HCT116 (cell line): Measurements from ENCODE around the gene ARHGEF39. TPM values are rescaled to one million over a fixed set of nuclear protein-coding genes. Genes with fewer than 3 reads are reported as not detected.

Experiments used
- ATAC-seq: fragments of 200-7000 bp; cut with Tn5 transposase; 2 replicates; pipeline ENCODE4 v1.9.1; 2020; ENCODE audit warnings: mild to moderate bottlenecking, moderate library complexity
- BruUV-seq: library from RNA; stranded (reverse); fragments of 400-500 nt; replicated peaks from 2 replicates; lab custom pipeline; 2021; lab: Mats Ljungman, UMichigan
- CTCF ChIA-PET: fragments of 300-600 bp; sonication (Branson Sonifier 250); formaldehyde crosslinking; loops from one replicate; lab custom pipeline; 2021; ENCODE audit warnings: antibody characterized with exemption; lab: Charles Lee
- POLR2A ChIA-PET: fragments of 300-600, 350-600 bp; sonication (Branson Sonifier 250); formaldehyde crosslinking; loops from one replicate; lab custom pipeline; 2021; ENCODE audit warnings: antibody characterized with exemption; lab: Charles Lee
- RAD21 ChIA-PET, 2 experiments: fragments of 300-600 bp; sonication (Branson Sonifier 250); formaldehyde crosslinking; loops; one replicate each; lab custom pipeline; 2023; ENCODE audit warnings: low total read pairs in 2 of 2; ENCODE audit not compliant: uncharacterized antibody in 2 of 2, unreplicated experiment in 2 of 2, low non-redundant PET in 1 of 2; lab: Charles Lee
- DNase-seq: peaks from one replicate; pipeline ENCODE4 v3.0.0-alpha.2; 2010; ENCODE audit warnings: low read depth, low spot score
- H2AFZ ChIP-seq: fragments of 200-600 bp; shearing (Covaris generic), sonication (generic); 2 replicates; pipeline ENCODE4 v1.6.1; 2017; ENCODE audit warnings: low read depth, mixed run types, mixed read lengths, antibody characterized with exemption, low read length; ENCODE audit not compliant: poor library complexity, severe bottlenecking
- H3K27ac ChIP-seq: 2 replicates; pipeline ENCODE4 v1.5.1; 2012; ENCODE audit warnings: low read depth, low read length
- H3K27me3 ChIP-seq: fragments of 200-600 bp; sonication (generic); 2 replicates; pipeline ENCODE4 v1.6.1; 2016; ENCODE audit warnings: mixed run types, low read length, mixed read lengths; ENCODE audit not compliant: insufficient read depth
- H3K36me3 ChIP-seq, 2 experiments: fragments of 200-500 bp in 1 of 2; fragments of 200-600 bp in 1 of 2; sonication (Bioruptor generic) in 1 of 2; sonication (generic) in 1 of 2; 2 replicates each; pipeline versions ENCODE4 v1.5.1 to v1.6.1; 2014 to 2016; ENCODE audit warnings: low read length in 2 of 2, inconsistent platforms in 1 of 2, mixed read lengths in 1 of 2, mixed run types in 1 of 2; ENCODE audit not compliant: insufficient read depth in 2 of 2, control insufficient read depth in 1 of 2
- H3K4me1 ChIP-seq, 2 experiments: fragments of 200-600 bp in 1 of 2; sonication (generic) in 1 of 2; 2 replicates each; pipeline versions ENCODE4 v1.5.1 to v1.6.1; 2012 to 2017; ENCODE audit warnings: low read length in 2 of 2, inconsistent platforms in 1 of 2, mild to moderate bottlenecking in 1 of 2, mixed read lengths in 1 of 2, mixed run types in 1 of 2, moderate library complexity in 1 of 2; ENCODE audit not compliant: insufficient read depth in 2 of 2, control insufficient read depth in 1 of 2
- H3K4me2 ChIP-seq: fragments of 200-600 bp; sonication (generic); 2 replicates; pipeline ENCODE4 v1.6.1; 2017; ENCODE audit warnings: mixed run types, low read length, mixed read lengths
- H3K4me3 ChIP-seq, 2 experiments: fragments of 200-600 bp in 1 of 2; sonication (generic) in 1 of 2; replicated peaks in 1 of 2; 2 replicates each; pipeline ENCODE4 v1.5.1; 2011 to 2016; ENCODE audit warnings: low read length in 2 of 2, control low read depth in 1 of 2, low read depth in 1 of 2, mild to moderate bottlenecking in 1 of 2, mixed read lengths in 1 of 2, mixed run types in 1 of 2
- H3K79me2 ChIP-seq: fragments of 200-600 bp; sonication (generic); 2 replicates; pipeline ENCODE4 v1.6.1; 2017; ENCODE audit warnings: mild to moderate bottlenecking, mixed run types, low read length, moderate library complexity, mixed read lengths; ENCODE audit not compliant: insufficient read depth
- H3K9ac ChIP-seq: fragments of 200-600 bp; sonication (generic); 2 replicates; pipeline ENCODE4 v1.6.1; 2016; ENCODE audit warnings: low read length, mixed read lengths
- H3K9me2 ChIP-seq: fragments of 200-600 bp; sonication (generic), shearing (Covaris generic); 2 replicates; pipeline ENCODE4 v1.6.1; 2017; ENCODE audit warnings: mixed run types, mild to moderate bottlenecking, moderate library complexity; ENCODE audit not compliant: insufficient read depth
- H3K9me3 ChIP-seq, 2 experiments: fragments of 200-500 bp in 1 of 2; fragments of 200-600 bp in 1 of 2; sonication (Bioruptor generic) in 1 of 2; sonication (generic) in 1 of 2; 2 replicates each; pipeline ENCODE4 v1.6.1; 2014 to 2017; ENCODE audit warnings: low read length in 2 of 2, mixed read lengths in 2 of 2, inconsistent platforms in 1 of 2, low read depth in 1 of 2, mild to moderate bottlenecking in 1 of 2, mixed run types in 1 of 2, moderate library complexity in 1 of 2; ENCODE audit not compliant: control insufficient read depth in 1 of 2, insufficient read depth in 1 of 2
- H4K20me1 ChIP-seq: fragments of 200-600 bp; sonication (generic), shearing (Covaris generic); 2 replicates; pipeline ENCODE4 v1.6.1; 2017; ENCODE audit warnings: mixed run types, mild to moderate bottlenecking, moderate library complexity; ENCODE audit not compliant: insufficient read depth
- CBX3 ChIP-seq: IDR thresholded peaks from 2 replicates; pipeline ENCODE4 v1.6.1; 2012; ENCODE audit warnings: low read depth
- ELF1 ChIP-seq: IDR thresholded peaks from 2 replicates; pipeline ENCODE4 v1.6.1; 2012; ENCODE audit warnings: low read depth, borderline replicate concordance
- EZH2 ChIP-seq: fragments of 200-600 bp; sonication (generic); IDR thresholded peaks from 2 replicates; pipeline ENCODE4 v1.6.1; 2017; ENCODE audit warnings: antibody characterized with exemption, mixed run types
- POLR2A ChIP-seq: IDR thresholded peaks from 2 replicates; pipeline ENCODE4 v1.7.0; 2011; ENCODE audit warnings: borderline replicate concordance; ENCODE audit not compliant: insufficient read depth, insufficient read length; ENCODE audit errors: extremely low read depth
- POLR2AphosphoS5 ChIP-seq: IDR thresholded peaks from 2 replicates; pipeline ENCODE4 v1.6.1; 2011; ENCODE audit warnings: mild to moderate bottlenecking, low read depth, low read length, moderate library complexity
- SRF ChIP-seq: IDR thresholded peaks from 2 replicates; pipeline ENCODE4 v1.6.1; 2012; ENCODE audit warnings: low read depth
- TCF7L2 ChIP-seq: IDR thresholded peaks from 2 replicates; pipeline ENCODE4 v1.7.0; 2011; ENCODE audit warnings: borderline replicate concordance, inconsistent platforms; ENCODE audit not compliant: insufficient read depth, insufficient read length; ENCODE audit errors: extremely low read depth
- YY1 ChIP-seq: IDR thresholded peaks from 2 replicates; pipeline ENCODE4 v1.6.1; 2011; ENCODE audit warnings: low read length, low read depth, moderate library complexity, mild to moderate bottlenecking; ENCODE audit not compliant: insufficient replicate concordance; ENCODE audit errors: extremely low read depth
- intact Hi-C: fragments of 100-400 bp; cut with micrococcal nuclease; formaldehyde crosslinking; loops from 2 replicates; pipeline ENCODE4 v1.10.0; 2022
- total RNA-seq: library from RNA; stranded (reverse); gene quantifications from one replicate; pipeline ENCODE4 v1.2.1, GENCODE V29; 2021; ENCODE audit not compliant: unreplicated experiment
- TF ChIP-seq, protein P1 (sequence below), 3 experiments: fragments of 200-600 bp in 1 of 3; sonication (generic) in 1 of 3; IDR thresholded peaks in 2 of 3; conservative IDR thresholded peaks in 1 of 3; 2 replicates each; pipeline ENCODE4 v1.5.1; 2012 to 2017; ENCODE audit warnings: low read depth in 2 of 3, low read length in 2 of 3, antibody characterized with exemption in 1 of 3, borderline replicate concordance in 1 of 3, control low read depth in 1 of 3, mild to moderate bottlenecking in 1 of 3, mixed read lengths in 1 of 3, mixed run types in 1 of 3, moderate library complexity in 1 of 3; ENCODE audit not compliant: insufficient read depth in 1 of 3
- TF ChIP-seq, protein P2 (sequence below): IDR thresholded peaks from 2 replicates; pipeline ENCODE4 v1.6.1; 2012; ENCODE audit warnings: low read depth
- TF ChIP-seq, protein P3 (sequence below): IDR thresholded peaks from 2 replicates; pipeline ENCODE4 v1.6.1; 2012

Gene ARHGEF39
- total RNA-seq, 1 experiment from 2014 or later, result 29.8 TPM

DNA sequence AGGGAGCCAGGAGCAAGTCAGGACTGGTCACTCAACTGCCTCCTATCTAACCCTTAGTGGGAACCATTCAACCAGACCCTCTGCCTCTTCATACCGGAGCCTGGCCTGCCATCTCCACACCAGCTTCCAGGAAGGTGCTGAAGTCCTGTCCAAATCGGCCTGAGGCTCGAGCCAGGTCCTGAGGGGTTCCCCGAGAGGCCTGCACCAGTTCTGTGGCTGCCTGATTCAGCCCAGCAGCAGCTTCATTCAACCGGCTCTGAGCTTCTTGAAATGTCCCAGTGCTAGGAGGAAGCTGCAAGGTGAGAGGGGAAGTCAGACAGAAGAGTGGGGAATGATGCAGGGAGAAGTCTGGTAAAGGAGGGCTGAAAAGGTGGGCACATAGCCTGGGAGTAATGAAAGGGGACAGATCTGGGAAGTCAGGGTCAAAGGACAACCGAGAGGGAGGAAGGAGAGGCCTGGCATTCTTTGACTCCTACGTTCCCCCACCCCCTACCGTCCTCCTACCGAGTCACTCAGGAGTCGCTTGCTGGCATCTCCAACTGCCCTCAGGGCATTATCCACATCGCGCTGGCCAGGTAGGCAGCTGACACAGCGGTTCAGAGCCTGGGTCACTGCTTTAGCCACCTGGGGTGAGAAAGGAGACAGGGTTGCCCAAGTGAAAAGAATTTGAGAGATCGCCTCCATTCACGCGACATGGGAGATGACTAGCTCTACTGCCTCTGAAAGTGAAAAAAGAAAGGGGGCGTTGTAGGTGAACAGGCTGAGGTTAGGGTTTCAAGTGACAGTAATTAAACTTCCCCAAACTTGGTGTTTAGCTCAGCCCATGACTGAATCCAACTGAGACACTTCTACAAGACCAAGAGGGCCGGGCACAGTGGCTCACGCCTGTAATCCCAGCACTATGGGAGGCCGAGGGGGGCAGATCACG is 46.8 kb upstream of the ARHGEF39 start:
- Histone ChIP-seq H3K27ac (no peak overlapping the region), H3K9ac (no peak overlapping the region), H3K79me2 (no peaks in the 10 kb centered on the region), H3K36me3 (peaks cover 63 to 64% of the 10 kb centered on the region in 2 experiments), H3K27me3 (no peaks in the 10 kb centered on the region), H2AFZ (no peak overlapping the region), H3K9me2 (no peaks in the 10 kb centered on the region), H3K4me3 (no peak overlapping the region), H4K20me1 (no peaks in the 10 kb centered on the region), H3K9me3 (no peaks in the 10 kb centered on the region), H3K4me1 (no peaks in the 10 kb centered on the region), H3K4me2 (no peak overlapping the region)
- RAD21 ChIA-PET, result no interaction called here
- TF ChIP-seq, protein P1, sequence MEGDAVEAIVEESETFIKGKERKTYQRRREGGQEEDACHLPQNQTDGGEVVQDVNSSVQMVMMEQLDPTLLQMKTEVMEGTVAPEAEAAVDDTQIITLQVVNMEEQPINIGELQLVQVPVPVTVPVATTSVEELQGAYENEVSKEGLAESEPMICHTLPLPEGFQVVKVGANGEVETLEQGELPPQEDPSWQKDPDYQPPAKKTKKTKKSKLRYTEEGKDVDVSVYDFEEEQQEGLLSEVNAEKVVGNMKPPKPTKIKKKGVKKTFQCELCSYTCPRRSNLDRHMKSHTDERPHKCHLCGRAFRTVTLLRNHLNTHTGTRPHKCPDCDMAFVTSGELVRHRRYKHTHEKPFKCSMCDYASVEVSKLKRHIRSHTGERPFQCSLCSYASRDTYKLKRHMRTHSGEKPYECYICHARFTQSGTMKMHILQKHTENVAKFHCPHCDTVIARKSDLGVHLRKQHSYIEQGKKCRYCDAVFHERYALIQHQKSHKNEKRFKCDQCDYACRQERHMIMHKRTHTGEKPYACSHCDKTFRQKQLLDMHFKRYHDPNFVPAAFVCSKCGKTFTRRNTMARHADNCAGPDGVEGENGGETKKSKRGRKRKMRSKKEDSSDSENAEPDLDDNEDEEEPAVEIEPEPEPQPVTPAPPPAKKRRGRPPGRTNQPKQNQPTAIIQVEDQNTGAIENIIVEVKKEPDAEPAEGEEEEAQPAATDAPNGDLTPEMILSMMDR (IDR thresholded peaks at IDR 0.05 in 2 of 3, conservative IDR thresholded peaks at IDR 0.05 in 1 of 3; ENCODE audit: borderline replicate concordance in 1 of 3, insufficient read depth in 1 of 3, low read depth in 2 of 3, low read length in 2 of 3), result no peak
- TF ChIP-seq ELF1 (no peak), SRF (no peak), EZH2 (no peak), POLR2A (no peak), POLR2AphosphoS5 (no peak), TCF7L2 (no peak), CBX3 (no peak), YY1 (no peak)
- TF ChIP-seq, protein P2, sequence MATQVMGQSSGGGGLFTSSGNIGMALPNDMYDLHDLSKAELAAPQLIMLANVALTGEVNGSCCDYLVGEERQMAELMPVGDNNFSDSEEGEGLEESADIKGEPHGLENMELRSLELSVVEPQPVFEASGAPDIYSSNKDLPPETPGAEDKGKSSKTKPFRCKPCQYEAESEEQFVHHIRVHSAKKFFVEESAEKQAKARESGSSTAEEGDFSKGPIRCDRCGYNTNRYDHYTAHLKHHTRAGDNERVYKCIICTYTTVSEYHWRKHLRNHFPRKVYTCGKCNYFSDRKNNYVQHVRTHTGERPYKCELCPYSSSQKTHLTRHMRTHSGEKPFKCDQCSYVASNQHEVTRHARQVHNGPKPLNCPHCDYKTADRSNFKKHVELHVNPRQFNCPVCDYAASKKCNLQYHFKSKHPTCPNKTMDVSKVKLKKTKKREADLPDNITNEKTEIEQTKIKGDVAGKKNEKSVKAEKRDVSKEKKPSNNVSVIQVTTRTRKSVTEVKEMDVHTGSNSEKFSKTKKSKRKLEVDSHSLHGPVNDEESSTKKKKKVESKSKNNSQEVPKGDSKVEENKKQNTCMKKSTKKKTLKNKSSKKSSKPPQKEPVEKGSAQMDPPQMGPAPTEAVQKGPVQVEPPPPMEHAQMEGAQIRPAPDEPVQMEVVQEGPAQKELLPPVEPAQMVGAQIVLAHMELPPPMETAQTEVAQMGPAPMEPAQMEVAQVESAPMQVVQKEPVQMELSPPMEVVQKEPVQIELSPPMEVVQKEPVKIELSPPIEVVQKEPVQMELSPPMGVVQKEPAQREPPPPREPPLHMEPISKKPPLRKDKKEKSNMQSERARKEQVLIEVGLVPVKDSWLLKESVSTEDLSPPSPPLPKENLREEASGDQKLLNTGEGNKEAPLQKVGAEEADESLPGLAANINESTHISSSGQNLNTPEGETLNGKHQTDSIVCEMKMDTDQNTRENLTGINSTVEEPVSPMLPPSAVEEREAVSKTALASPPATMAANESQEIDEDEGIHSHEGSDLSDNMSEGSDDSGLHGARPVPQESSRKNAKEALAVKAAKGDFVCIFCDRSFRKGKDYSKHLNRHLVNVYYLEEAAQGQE, result no peak
- TF ChIP-seq, protein P3, sequence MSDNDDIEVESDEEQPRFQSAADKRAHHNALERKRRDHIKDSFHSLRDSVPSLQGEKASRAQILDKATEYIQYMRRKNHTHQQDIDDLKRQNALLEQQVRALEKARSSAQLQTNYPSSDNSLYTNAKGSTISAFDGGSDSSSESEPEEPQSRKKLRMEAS, result no peak
- TSS peak; percentile 23 for BruUV-seq
- POLR2A ChIA-PET, result interaction anchor here (1.1 kb wide), 1 partner anchor 16 kb away, joined by 3 read pairs; no protein-coding TSS in a partner anchor
- ATAC-seq (no peak), DNase-seq (no peak)
- intact Hi-C loops, result no loop called here
- CTCF ChIA-PET, result interaction anchor here (1.3 kb wide), 1 partner anchor 15 kb away, joined by 4 read pairs; no protein-coding TSS in a partner anchor
